IPS-11a (cell line): ENCODE measurements around the gene TBC1D1.
"Not testable (repeated sequence)": the region's sequence is repeated elsewhere in the genome, so short reads cannot be mapped to it uniquely, and the experiment has no call there.

Experiments used
- H3K4me3 ChIP-seq: one replicate; pipeline ENCODE4 v1.5.1; 2013; ENCODE audit warnings: low read depth, low read length, control low read depth

Gene TBC1D1

GRCh38 chr4:38009949-38010348 is 119.1 kb downstream of the TBC1D1 start:
- H3K4me3 ChIP-seq: no peak overlapping the region

GRCh38 chr4:38011511-38012162 is 120.8 kb downstream of the TBC1D1 start:
- no peak overlapping the region for H3K4me3 ChIP-seq

GRCh38 chr4:38013461-38014366 is 122.8 kb downstream of the TBC1D1 start:
- no peak overlapping the region for H3K4me3 ChIP-seq

DNA sequence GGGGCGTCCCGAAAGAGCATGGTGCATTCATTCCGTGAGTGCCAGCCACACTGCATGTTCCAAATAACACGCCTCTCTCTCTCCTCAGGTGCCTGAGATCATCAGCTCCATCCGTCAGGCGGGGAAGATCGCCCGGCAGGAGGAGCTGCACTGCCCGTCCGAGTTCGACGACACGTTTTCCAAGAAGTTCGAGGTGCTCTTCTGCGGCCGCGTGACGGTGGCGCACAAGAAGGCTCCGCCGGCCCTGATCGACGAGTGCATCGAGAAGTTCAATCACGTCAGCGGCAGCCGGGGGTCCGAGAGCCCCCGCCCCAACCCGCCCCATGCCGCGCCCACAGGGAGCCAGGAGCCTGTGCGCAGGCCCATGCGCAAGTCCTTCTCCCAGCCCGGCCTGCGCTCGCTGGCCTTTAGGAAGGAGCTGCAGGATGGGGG is 123.6 kb downstream of the TBC1D1 start:
- no peak overlapping the region for H3K4me3 ChIP-seq

- H3K4me3 ChIP-seq: no peak overlapping the region
These were observed 125.1 kb downstream of the TBC1D1 start for GRCh38 chr4:38015886-38016515.

- H3K4me3 ChIP-seq: no peak overlapping the region
These were observed 125.8 kb downstream of the TBC1D1 start for GRCh38 chr4:38016698-38017097.

GRCh38 chr4:38017609-38018008 is 126.7 kb downstream of the TBC1D1 start:
- H3K4me3 ChIP-seq: no peak overlapping the region

- H3K4me3 ChIP-seq: no peak overlapping the region
These were observed 129.5 kb downstream of the TBC1D1 start for GRCh38 chr4:38020386-38020785.

DNA sequence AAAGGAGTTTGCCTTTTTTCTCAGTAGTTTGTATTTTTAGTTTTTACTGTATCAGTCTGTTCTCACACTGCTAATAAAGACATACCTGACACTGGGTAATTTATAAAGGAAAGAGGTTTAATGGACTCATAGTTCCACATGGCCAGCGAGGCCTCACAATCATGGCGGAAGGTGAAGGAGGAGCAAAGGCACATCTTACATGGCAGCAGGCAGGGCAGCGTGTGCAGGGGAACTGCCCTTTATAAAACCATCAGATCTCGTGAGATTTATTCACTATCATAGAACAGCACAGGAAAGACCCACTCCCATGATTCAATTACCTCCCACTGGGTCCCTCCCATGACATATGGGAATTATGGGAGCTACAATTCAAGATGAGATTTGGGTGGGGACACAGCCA is 130.1 kb downstream of the TBC1D1 start:
- not testable (repeated sequence) for H3K4me3 ChIP-seq

DNA sequence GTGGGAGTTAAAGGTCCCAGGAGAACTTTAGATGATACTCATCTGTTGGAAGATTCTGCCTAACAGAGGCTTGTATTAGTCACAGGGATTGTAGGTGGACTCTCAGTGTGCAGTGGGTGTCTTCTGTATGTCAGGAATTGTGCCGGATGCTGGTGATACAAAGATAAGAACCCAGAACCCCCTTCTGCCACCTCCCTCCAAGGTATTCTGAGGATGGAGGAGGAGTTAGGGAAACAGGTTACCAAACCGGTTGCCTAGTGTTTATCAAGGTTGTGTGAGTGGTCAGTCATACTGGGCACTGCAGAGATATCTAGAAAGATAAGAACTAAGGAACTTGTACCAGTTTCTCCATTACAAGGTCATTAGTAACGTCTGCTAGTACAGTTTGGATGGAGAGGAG is 130.9 kb downstream of the TBC1D1 start:
- no peak overlapping the region for H3K4me3 ChIP-seq

GRCh38 chr4:38023347-38024205 is 132.7 kb downstream of the TBC1D1 start:
- no peak overlapping the region for H3K4me3 ChIP-seq

- no peak overlapping the region for H3K4me3 ChIP-seq
These were observed 133.3 kb downstream of the TBC1D1 start for GRCh38 chr4:38024206-38024509.

DNA sequence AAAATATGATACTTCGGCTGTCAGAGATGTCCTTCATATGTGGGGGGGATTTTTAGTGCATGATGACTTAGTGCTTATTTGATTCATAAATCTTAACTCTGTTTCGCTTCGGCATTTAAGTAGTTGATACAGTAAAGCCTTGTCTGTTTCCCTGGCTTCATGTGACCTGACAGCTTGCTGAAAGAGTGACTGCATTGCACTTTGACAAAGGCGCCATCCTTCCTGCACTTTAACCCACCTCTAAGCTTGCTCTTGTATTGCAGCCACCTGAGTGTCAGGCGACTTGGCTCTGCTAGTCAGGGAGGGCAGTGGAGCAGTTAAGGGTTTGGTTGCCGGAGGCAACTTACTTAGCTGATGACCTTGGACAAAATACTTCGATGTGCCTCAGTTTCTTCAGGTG is 134.8 kb downstream of the TBC1D1 start:
- no peak overlapping the region for H3K4me3 ChIP-seq

DNA sequence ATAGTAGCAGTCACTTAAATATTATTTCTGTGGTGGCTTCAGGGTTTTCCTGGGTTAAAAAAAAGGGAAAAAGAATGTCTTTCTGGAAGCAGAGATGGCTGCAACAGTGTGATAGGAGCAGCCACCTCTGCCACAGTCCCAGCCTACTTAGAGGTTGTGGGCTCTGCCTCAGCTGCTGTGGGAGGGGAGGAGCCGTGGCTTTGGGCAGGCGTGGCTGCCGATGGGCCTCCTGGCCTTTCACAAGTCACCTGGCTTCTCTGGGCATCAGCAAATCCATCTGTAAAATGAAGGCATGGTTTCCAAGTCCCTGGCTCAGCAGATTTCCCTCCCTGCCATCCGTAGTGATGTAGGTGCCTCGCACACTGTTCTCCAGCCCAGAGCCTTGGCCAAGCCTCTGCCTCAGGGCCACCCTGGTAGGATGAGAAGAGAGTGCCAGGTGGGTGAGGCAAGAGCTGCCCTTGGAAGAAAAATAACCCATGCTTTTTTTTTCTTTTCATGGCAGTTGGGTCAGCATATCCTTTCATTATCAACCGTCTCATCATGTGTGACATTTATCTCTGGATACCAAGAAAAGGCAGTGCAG is 135.4 kb downstream of the TBC1D1 start:
- no peak overlapping the region for H3K4me3 ChIP-seq

- no peak overlapping the region for H3K4me3 ChIP-seq
These were observed 139.1 kb downstream of the TBC1D1 start for GRCh38 chr4:38030023-38030422.

- H3K4me3 ChIP-seq: no peak overlapping the region
These were observed 144.3 kb downstream of the TBC1D1 start for GRCh38 chr4:38034986-38035882.

GRCh38 chr4:38036548-38036947 is 145.7 kb downstream of the TBC1D1 start:
- no peak overlapping the region for H3K4me3 ChIP-seq

DNA sequence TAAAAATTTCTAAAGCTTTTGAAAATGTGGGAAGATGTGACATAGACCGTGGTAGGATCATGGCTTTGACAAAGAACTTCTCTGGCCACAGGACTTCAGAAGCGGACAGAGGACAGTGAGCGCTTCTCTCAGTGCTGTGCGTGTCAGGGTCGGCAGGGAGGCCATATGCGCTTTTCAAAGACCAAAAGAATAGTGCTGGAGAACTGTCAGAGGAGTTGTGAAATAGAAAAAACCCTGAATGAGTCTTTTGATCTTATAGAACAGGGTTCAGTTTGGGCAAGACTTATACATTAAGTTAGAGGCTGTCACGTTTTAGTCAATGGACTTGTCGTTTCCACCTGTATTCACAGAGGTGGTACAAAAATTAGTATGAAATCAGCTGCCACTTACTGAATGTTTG is 146.7 kb downstream of the TBC1D1 start:
- H3K4me3 ChIP-seq: no peak overlapping the region

DNA sequence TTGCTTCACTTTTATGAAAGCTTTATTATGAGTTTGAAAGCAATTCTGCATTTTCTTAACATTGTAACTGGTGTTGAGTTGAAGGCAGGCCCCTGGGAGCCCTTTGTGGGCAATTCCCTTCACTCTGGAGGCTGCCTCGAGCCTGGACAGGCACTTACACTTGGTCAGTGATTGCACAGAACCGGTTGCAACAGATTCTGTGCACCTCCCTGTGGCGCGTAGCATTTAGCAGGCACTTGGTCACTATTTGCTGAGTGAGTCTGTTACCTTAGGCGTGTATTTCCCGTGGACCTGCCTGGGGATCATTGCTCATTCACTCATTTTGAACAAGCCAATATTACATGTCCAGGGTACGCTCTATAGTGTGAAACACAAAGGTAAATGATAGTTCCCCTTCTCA is 149.7 kb downstream of the TBC1D1 start:
- no peak overlapping the region for H3K4me3 ChIP-seq

DNA sequence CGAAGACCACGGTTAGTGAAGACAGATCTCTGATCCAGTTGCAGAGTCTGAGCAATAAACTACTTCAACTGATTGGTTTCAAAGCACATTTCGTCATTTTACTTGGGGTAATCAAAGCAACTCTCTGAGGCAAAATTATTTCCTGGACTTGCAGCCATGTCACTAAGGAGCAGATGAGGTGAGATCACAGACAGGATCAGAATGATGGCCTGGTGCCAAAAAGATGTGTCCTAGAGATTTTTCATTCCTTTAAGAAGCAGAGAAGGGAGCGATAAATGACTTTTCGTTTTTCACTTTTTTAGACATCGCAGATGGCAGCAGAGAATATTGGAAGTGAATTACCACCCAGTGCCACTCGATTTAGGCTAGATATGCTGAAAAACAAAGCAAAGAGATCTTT is 153.2 kb downstream of the TBC1D1 start:
- no peak overlapping the region for H3K4me3 ChIP-seq
